ENCODE data around the gene MAPK12. TPM values are rescaled to one million over a fixed set of nuclear protein-coding genes. Genes with fewer than 3 reads are reported as not detected.
A peak's percentile ranks its signal among the peaks of the same experiment; 100 is the strongest.

Gene MAPK12
- total RNA-seq, 1 experiment from 2014 or later = 24.9 TPM

DNA sequence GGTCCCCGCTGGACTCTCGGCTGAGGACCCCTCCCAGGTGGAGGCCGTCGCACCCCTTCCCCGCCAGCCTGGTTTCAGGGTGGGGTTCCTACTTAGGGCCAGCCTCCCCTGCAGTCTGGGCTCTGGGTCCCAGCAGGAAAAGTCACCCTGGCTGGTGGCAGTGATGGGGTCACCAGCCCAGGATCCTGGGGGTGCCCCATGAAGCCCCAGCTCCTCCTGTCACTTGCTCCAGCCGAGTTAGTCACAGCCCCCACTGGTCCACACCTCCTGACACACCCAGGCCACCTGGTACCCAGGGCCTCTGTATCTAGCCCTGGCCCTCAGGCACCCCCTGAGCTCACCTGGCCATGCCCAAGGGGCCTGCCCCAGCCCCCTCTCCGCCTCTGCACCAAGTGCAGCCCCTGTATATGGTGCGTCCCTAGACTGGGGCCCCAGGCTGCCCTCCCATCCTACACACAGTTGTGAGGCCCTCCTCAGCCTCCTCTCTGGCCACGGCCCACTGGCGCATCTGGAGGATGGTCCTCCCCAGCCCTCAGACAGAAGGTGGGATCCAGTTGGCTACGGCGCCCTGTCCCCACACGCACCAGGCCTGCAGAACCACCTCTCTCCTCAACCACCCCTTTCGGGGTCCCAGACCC, 39.3 kb upstream of the MAPK12 start:
- H3K27ac Mint-ChIP-seq (ENCODE audit: low read depth, unreplicated experiment) = no peak overlapping the region
- no peaks in the 10 kb centered on the region for H3K9me3 Mint-ChIP-seq (ENCODE audit: unreplicated experiment)
- peaks cover 40% of the 10 kb centered on the region for H3K36me3 Mint-ChIP-seq (ENCODE audit: insufficient read depth, unreplicated experiment)
- H3K27me3 Mint-ChIP-seq (ENCODE audit: insufficient read depth, unreplicated experiment) = no peaks in the 10 kb centered on the region
- POLR2A ChIA-PET = interaction anchor here (1.3 kb wide), 1 partner anchor 55 kb away, joined by 4 read pairs; no protein-coding TSS in a partner anchor
- BruUV-seq (replicated peaks) = no TSS peak
- intact Hi-C loops (cut with micrococcal nuclease) = no loop called here
- CTCF ChIA-PET = interaction anchor here (0.6 to 0.9 kb wide), 5 partner anchors 50 to 152 kb away, joined by 3 to 4 read pairs (median 3); no protein-coding TSS in a partner anchor
- H3K4me3 Mint-ChIP-seq (ENCODE audit: unreplicated experiment) = peak overlapping the region; percentile 81
- DNase-seq (ENCODE audit: unreplicated experiment) = no peak
- peaks cover 34% of the 10 kb centered on the region for H3K4me1 Mint-ChIP-seq (ENCODE audit: insufficient read depth, unreplicated experiment)
- TF ChIP-seq, protein P1, sequence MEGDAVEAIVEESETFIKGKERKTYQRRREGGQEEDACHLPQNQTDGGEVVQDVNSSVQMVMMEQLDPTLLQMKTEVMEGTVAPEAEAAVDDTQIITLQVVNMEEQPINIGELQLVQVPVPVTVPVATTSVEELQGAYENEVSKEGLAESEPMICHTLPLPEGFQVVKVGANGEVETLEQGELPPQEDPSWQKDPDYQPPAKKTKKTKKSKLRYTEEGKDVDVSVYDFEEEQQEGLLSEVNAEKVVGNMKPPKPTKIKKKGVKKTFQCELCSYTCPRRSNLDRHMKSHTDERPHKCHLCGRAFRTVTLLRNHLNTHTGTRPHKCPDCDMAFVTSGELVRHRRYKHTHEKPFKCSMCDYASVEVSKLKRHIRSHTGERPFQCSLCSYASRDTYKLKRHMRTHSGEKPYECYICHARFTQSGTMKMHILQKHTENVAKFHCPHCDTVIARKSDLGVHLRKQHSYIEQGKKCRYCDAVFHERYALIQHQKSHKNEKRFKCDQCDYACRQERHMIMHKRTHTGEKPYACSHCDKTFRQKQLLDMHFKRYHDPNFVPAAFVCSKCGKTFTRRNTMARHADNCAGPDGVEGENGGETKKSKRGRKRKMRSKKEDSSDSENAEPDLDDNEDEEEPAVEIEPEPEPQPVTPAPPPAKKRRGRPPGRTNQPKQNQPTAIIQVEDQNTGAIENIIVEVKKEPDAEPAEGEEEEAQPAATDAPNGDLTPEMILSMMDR (IDR thresholded peaks at IDR 0.05; ENCODE audit: unreplicated experiment) = no peak

DNA sequence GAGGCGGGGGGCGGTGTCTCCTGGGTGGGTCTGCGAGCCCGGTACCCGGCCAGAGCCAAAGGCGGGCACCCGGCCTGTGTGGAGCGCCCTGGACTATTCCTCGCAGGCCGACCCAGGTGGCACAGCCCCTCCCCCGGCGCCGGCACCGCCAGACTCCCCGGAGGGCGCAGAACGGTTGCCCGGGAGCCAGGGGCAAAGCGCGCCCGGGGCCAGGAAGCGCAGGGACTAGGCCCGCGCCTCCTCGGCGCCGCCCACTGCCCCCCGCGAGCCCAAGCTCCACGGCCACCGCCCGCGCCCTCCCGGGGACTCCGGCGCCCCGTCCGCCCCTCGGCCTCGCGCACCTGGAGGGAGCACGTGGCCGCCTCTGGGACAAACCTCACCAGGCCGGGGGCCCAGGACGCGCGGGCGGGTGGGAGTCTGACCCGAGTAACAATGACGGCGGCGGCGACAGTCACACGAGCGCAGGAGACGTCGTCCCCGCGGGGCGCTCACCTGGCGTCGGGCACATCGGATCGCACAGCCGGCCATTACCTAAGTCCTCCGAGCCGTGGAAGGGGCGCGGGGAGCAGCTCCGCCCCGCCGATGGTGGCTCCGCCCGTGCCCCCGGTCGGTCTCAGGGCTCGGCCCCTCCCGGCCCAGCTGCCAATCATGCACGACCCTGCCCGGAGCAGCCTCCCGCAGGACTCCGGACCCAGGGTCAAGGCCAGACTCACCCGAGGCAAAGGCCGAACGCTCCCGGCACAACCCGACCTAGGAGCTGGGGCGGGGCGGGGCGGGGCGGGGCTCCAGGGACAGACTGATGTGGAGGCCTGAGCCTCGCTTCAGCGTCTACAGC, 38.5 kb upstream of the MAPK12 start:
- DNase-seq (ENCODE audit: unreplicated experiment) = no peak
- Mint-ChIP-seq H3K9me3 (ENCODE audit: unreplicated experiment) (no peaks in the 10 kb centered on the region), H3K4me1 (ENCODE audit: insufficient read depth, unreplicated experiment) (peaks cover 34% of the 10 kb centered on the region), H3K4me3 (ENCODE audit: unreplicated experiment) (no peak overlapping the region), H3K36me3 (ENCODE audit: insufficient read depth, unreplicated experiment) (peaks cover 47% of the 10 kb centered on the region), H3K27me3 (ENCODE audit: insufficient read depth, unreplicated experiment) (no peaks in the 10 kb centered on the region), H3K27ac (ENCODE audit: low read depth, unreplicated experiment) (no peak overlapping the region)
- ChIA-PET POLR2A (interaction anchor here (0.9 kb wide), 1 partner anchor 55 kb away, joined by 3 read pairs; no protein-coding TSS in a partner anchor), CTCF (interaction anchor here (0.7 to 0.9 kb wide), 3 partner anchors 63 to 151 kb away, joined by 3 to 4 read pairs (median 4); no protein-coding TSS in a partner anchor)
- intact Hi-C loops (cut with micrococcal nuclease) = no loop called here
- BruUV-seq (replicated peaks) = no TSS peak
- TF ChIP-seq, protein P1 (IDR thresholded peaks at IDR 0.05; ENCODE audit: unreplicated experiment) = no peak

DNA sequence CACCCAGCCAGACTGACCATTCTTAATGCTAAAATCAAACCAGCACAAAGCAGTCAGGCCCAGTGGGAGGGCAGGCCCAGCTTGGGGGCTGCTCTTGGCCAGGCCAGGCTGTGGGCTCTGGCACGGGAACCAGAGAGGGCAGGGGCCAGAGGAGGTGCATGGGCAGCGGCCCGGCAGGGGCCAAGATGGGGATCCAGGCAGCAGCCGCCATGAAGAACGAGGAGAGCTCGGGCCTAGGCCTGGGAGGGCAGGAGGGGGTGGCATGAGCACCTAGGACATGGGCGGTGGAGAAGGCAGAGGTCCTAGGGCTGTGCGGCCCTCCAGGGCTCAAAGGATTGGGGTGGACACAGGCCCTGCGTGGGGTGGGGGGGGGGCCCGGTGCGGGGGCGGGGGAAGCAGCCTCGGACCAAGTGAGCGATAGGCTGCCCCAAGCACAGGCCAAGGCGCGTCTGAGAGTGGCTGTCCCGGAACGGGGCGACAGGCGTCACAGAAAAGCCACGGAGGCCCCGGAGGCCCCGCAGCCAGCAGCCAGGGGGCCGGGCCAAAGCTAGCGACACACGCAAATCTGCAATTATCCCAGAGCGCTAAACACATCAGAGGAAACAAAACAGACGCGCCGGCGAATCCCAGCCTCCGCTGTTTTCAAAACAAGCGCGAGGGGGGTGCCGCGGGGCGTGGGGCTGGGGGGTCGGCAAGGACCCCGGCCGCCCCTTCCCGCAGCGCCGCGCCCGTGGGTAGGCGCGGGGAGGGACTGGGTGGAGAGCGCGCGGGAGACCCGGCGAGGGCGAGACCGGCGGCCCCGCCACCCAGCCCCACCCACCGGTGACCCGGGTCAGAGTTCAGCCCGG, 37.7 kb upstream of the MAPK12 start:
- H3K4me1 Mint-ChIP-seq (ENCODE audit: insufficient read depth, unreplicated experiment) = peaks cover 29% of the 10 kb centered on the region
- peaks cover 39% of the 10 kb centered on the region for H3K36me3 Mint-ChIP-seq (ENCODE audit: insufficient read depth, unreplicated experiment)
- no peak overlapping the region for H3K4me3 Mint-ChIP-seq (ENCODE audit: unreplicated experiment)
- BruUV-seq (replicated peaks) = no TSS peak
- no peak overlapping the region for H3K27ac Mint-ChIP-seq (ENCODE audit: low read depth, unreplicated experiment)
- DNase-seq (ENCODE audit: unreplicated experiment) = no peak
- CTCF ChIA-PET = interaction anchor here (0.6 kb wide), 1 partner anchor 24 kb away, joined by 5 read pairs; no protein-coding TSS in a partner anchor
- POLR2A ChIA-PET = interaction anchor here (0.9 kb wide), 1 partner anchor 54 kb away, joined by 3 read pairs; no protein-coding TSS in a partner anchor
- intact Hi-C loops (cut with micrococcal nuclease) = no loop called here
- H3K9me3 Mint-ChIP-seq (ENCODE audit: unreplicated experiment) = no peaks in the 10 kb centered on the region
- H3K27me3 Mint-ChIP-seq (ENCODE audit: insufficient read depth, unreplicated experiment) = no peaks in the 10 kb centered on the region
- TF ChIP-seq, protein P1 (IDR thresholded peaks at IDR 0.05; ENCODE audit: unreplicated experiment) = no peak
